Measurements from ENCODE around the gene AHDC1.

GRCh38 chr1:27605796-27606707 lies 2.1 kb upstream of the AHDC1 start:
- TF ChIP-seq RARB (CRISPR knock-in tag; IDR thresholded peaks at IDR 0.05): no peak
- TF ChIP-seq CSDC2 (CRISPR knock-in tag; IDR thresholded peaks at IDR 0.05): no peak
- TF ChIP-seq CREB5 (CRISPR knock-in tag; IDR thresholded peaks at IDR 0.05; ENCODE audit: low read depth): no peak
- no peak for TF ChIP-seq GLIS3 (CRISPR knock-in tag; IDR thresholded peaks at IDR 0.05)
- no peak for TF ChIP-seq PATZ1 (CRISPR knock-in tag; IDR thresholded peaks at IDR 0.05; ENCODE audit: borderline replicate concordance)
- no peak for TF ChIP-seq ZC3H10 (CRISPR knock-in tag; IDR thresholded peaks at IDR 0.05)
- TF ChIP-seq TCF4 (CRISPR knock-in tag; IDR thresholded peaks at IDR 0.05; ENCODE audit: borderline replicate concordance): no peak
- no peak for TF ChIP-seq ARNTL (CRISPR knock-in tag; IDR thresholded peaks at IDR 0.05; ENCODE audit: borderline replicate concordance, low read depth)
- no peak for TF ChIP-seq ZFP30 (CRISPR knock-in tag; IDR thresholded peaks at IDR 0.05)
- no peak for TF ChIP-seq SNAI2 (CRISPR knock-in tag; IDR thresholded peaks at IDR 0.05)

Measured in SK-N-SH treated with all-trans-retinoic acid at 6 μM for 48 hours (cell line).